ENCODE data around the gene FAM111A. TPM values are rescaled to one million over a fixed set of nuclear protein-coding genes. Genes with fewer than 3 reads are reported as not detected.

The FAM111A gene
- total and polyA plus RNA-seq, 2 donors (not counting 3 experiments of a cell fraction or from before 2014, with no cell fraction given), result 20.1 to 57.4 TPM

GRCh38 chr11:59141191-59141590 is 1.5 kb upstream of the FAM111A start:
- no peak for TF ChIP-seq POLR2A (IDR thresholded peaks at IDR 0.05; ENCODE audit: low read depth, low read length)
- TF ChIP-seq CTCF (IDR thresholded peaks at IDR 0.05; ENCODE audit: extremely low read depth in 1 of 2, insufficient read depth in 1 of 2, low read depth in 1 of 2, low read length in 2 of 2), result no peak
- no peak for TF ChIP-seq MYC (IDR thresholded peaks at IDR 0.05; ENCODE audit: low read depth, low read length)
- TF ChIP-seq GATA2 (IDR thresholded peaks at IDR 0.05; ENCODE audit: insufficient read depth, insufficient read length, low read depth, low read length), result no peak
- TF ChIP-seq MAX (IDR thresholded peaks at IDR 0.05; ENCODE audit: insufficient read depth, insufficient read length), result no peak
- no peak for TF ChIP-seq FOS (IDR thresholded peaks at IDR 0.05; ENCODE audit: borderline replicate concordance, insufficient read depth, low read length)
- no peak for TF ChIP-seq JUN (IDR thresholded peaks at IDR 0.05; ENCODE audit: borderline replicate concordance, insufficient read depth, insufficient read length, low read depth)
- TF ChIP-seq EZH2 (IDR thresholded peaks at IDR 0.05; ENCODE audit: borderline replicate concordance, low read depth, low read length, severe bottlenecking), result no peak
- no peak for TF ChIP-seq POLR2AphosphoS5 (IDR thresholded peaks at IDR 0.05; ENCODE audit: insufficient read depth, low read depth, low read length)
- peaks cover 32% of the 10 kb centered on the region for H3K4me1 ChIP-seq (ENCODE audit: control insufficient read depth, extremely low read depth, insufficient read depth, low read length)
- H3K27ac ChIP-seq (ENCODE audit: insufficient read depth, low read depth, low read length), result no peak overlapping the region
- no peaks in the 10 kb centered on the region for H3K9me1 ChIP-seq (replicated peaks; ENCODE audit: control insufficient read depth, extremely low read depth, insufficient read depth, low read length)
- ChIA-PET CTCF (interaction anchor here (1.8 to 6.0 kb wide), 5 partner anchors 15 to 44 kb away, joined by 8 to 66 read pairs (median 21); partner anchors contain the start of gene FAM111B), POLR2A (no interaction called here)
- no peaks in the 10 kb centered on the region for H3K27me3 ChIP-seq (ENCODE audit: control insufficient read depth in 2 of 2, insufficient read depth in 2 of 2, low read length in 2 of 2)
- H3K9ac ChIP-seq (replicated peaks; ENCODE audit: extremely low read depth, insufficient read depth, low read length), result no peak overlapping the region
- no TSS peak for BruUV-seq (replicated peaks)
- no peak overlapping the region for H2AFZ ChIP-seq (ENCODE audit: low read depth, low read length)
- H4K20me1 ChIP-seq (replicated peaks; ENCODE audit: control insufficient read depth, extremely low read depth, insufficient read depth, low read length), result no peaks in the 10 kb centered on the region
- peaks cover 14% of the 10 kb centered on the region for H3K79me2 ChIP-seq (ENCODE audit: control insufficient read depth, insufficient read depth, low read length)
- H3K4me3 ChIP-seq (replicated peaks in 1 of 3; ENCODE audit: insufficient read depth in 1 of 3, low read depth in 1 of 3, low read length in 3 of 3), result no peak overlapping the region
- H3K36me3 ChIP-seq (ENCODE audit: control insufficient read depth in 2 of 2, extremely low read depth in 1 of 2, insufficient read depth in 2 of 2, low read length in 2 of 2), result no peaks in the 10 kb centered on the region
- no peak overlapping the region for H3K4me2 ChIP-seq (ENCODE audit: insufficient read depth, low read length)
- intact Hi-C loops (cut with micrococcal nuclease) (loop anchor here (5.0 kb wide), 2 partner anchors 416 to 1364 kb away; no protein-coding TSS in a partner anchor), dilution Hi-C loops (cut with MboI; ENCODE audit: extremely low pct_ligation_motif_present, low sequenced_read_pairs) (no loop called here)
- no peaks in the 10 kb centered on the region for H3K9me3 ChIP-seq (replicated peaks; ENCODE audit: control insufficient read depth, insufficient read depth, low read length)
- FAIRE-seq (no peak), DNase-seq (ENCODE audit: low read depth, low spot score) (no peak)

Data from endothelial cell of umbilical vein (primary cell).